K562 (cell line): ENCODE data around the gene C16orf96.
A peak's percentile ranks its signal among the peaks of the same experiment; 100 is the strongest.

Source experiments
- BRD9 ChIP-seq: fragments of 450-650 bp; IDR thresholded peaks from 2 replicates; pipeline ENCODE4 v1.6.1; 2018; ENCODE audit warnings: low read depth; ENCODE audit not compliant: partially characterized antibody
- CBFA2T2 ChIP-seq: fragments of 450-650 bp; conservative IDR thresholded peaks from 2 replicates; pipeline ENCODE4 v1.6.1; 2017; ENCODE audit warnings: mild to moderate bottlenecking
- CREB1 ChIP-seq, 2 experiments: sonication (generic) in 1 of 2; formaldehyde crosslinking in 1 of 2; IDR thresholded peaks; 2 replicates each; pipeline versions ENCODE4 v1.6.1 to v1.8.0; 2012 to 2022; ENCODE audit warnings: inconsistent platforms in 1 of 2, mild to moderate bottlenecking in 1 of 2, missing genetic modification reagents in 1 of 2, moderate library complexity in 1 of 2
- CUX1 ChIP-seq: fragments of 200-800 bp; sonication (Bioruptor generic); IDR thresholded peaks from 2 replicates; pipeline ENCODE4 v1.6.1; 2016; ENCODE audit warnings: missing genetic modification characterization, missing compliant biosample characterization
- FOSL1 ChIP-seq: fragments of 200-800 bp; sonication (Bioruptor generic); conservative IDR thresholded peaks from 2 replicates; pipeline ENCODE4 v1.6.1; 2016; ENCODE audit warnings: missing genetic modification characterization, missing compliant biosample characterization
- HDAC6 ChIP-seq: IDR thresholded peaks from 2 replicates; pipeline ENCODE4 v1.6.1; 2012; ENCODE audit warnings: low read depth, mild to moderate bottlenecking, control low read depth, inconsistent platforms, low read length, moderate library complexity
- MLX ChIP-seq, 2 experiments: fragments of 450-650 bp in 1 of 2; sonication (generic) in 1 of 2; formaldehyde crosslinking; conservative IDR thresholded peaks; 2 replicates each; pipeline versions ENCODE4 v1.4.0 to v1.8.1; 2020 to 2022; ENCODE audit warnings: mild to moderate bottlenecking in 1 of 2, missing genetic modification reagents in 1 of 2
- POLR2A ChIP-seq: fragments of 450-650 bp; conservative IDR thresholded peaks from 2 replicates; pipeline ENCODE4 v1.6.1; 2016
- POLR3G ChIP-seq: IDR thresholded peaks from 2 replicates; pipeline ENCODE4 v1.6.1; 2011; ENCODE audit not compliant: insufficient read length, insufficient replicate concordance; ENCODE audit errors: extremely low read depth
- SMAD3 ChIP-seq: fragments of 450-650 bp; formaldehyde crosslinking; conservative IDR thresholded peaks from 2 replicates; pipeline ENCODE4 v1.4.0; 2020; ENCODE audit warnings: mild to moderate bottlenecking
- SP2 ChIP-seq: IDR thresholded peaks from 2 replicates; pipeline ENCODE4 v1.6.1; 2011; ENCODE audit warnings: mild to moderate bottlenecking, low read depth, low read length, moderate library complexity; ENCODE audit not compliant: poor library complexity, severe bottlenecking; ENCODE audit errors: extremely low read depth
- USF2 ChIP-seq: sonication (generic); formaldehyde crosslinking; IDR thresholded peaks from 2 replicates; pipeline ENCODE4 v1.5.0; 2020; ENCODE audit warnings: missing genetic modification reagents
- ZEB2 ChIP-seq: fragments of 450-650 bp; IDR thresholded peaks from 2 replicates; pipeline ENCODE4 v1.6.1; 2016
- ZNF3 ChIP-seq: fragments of 250-450 bp; sonication (Bioruptor Pico); IDR thresholded peaks from 2 replicates; pipeline ENCODE4 v1.5.0; 2021; ENCODE audit warnings: mild to moderate bottlenecking, moderate library complexity

GRCh38 chr16:4607841-4608703 is 51.9 kb downstream of the C16orf96 start:
- TF ChIP-seq SP2 (no peak), POLR3G (no peak), FOSL1 (no peak), CUX1 (no peak), ZEB2 (no peak), BRD9 (no peak), CBFA2T2 (no peak), MLX (CRISPR knock-in tag; conservative IDR thresholded peaks at IDR 0.05) (no peak), ZNF3 (no peak), SMAD3 (CRISPR knock-in tag) (no peak), HDAC6 (no peak), POLR2A (peak; percentile 46; the same call in 1 of the 2 replicates), USF2 (no peak), CREB1 (IDR thresholded peaks at IDR 0.05) (no peak), CREB1 (CRISPR knock-in tag; IDR thresholded peaks at IDR 0.05) (no peak)
